Activated CD4-positive, alpha-beta T cell treated with anti-CD3 and anti-CD28 coated beads, Interleukin-2, amount 50 U/mL, for 4 hours (primary cell): ENCODE results near the gene GARIN5B.
"Not testable (repeated sequence)": the region's sequence is repeated elsewhere in the genome, so short reads cannot be mapped to it uniquely, and the experiment has no call there.

Experiments
- DNase-seq, 2 experiments: peaks; one replicate each; pipeline ENCODE4 v3.0.0-alpha.2; 2020

GARIN5B gene

GRCh38 chr19:55346725-55347441 lies 16.2 kb downstream of the GARIN5B start:
- no peak for DNase-seq

GRCh38 chr19:55345818-55346724 lies 17.0 kb downstream of the GARIN5B start:
- no peak for DNase-seq

- no peak for DNase-seq
These were observed 17.8 kb downstream of the GARIN5B start for GRCh38 chr19:55345101-55345817.

GRCh38 chr19:55344444-55344843 lies 18.6 kb downstream of the GARIN5B start:
- no peak for DNase-seq

GRCh38 chr19:55341595-55342531 lies 21.2 kb downstream of the GARIN5B start:
- DNase-seq: no peak

GRCh38 chr19:55341171-55341588 lies 21.9 kb downstream of the GARIN5B start:
- DNase-seq: peak; percentile 43 to 48

- DNase-seq: no peak
These were observed 22.3 kb downstream of the GARIN5B start for GRCh38 chr19:55340784-55341147.

GRCh38 chr19:55339889-55340783 lies 22.9 kb downstream of the GARIN5B start:
- no peak for DNase-seq

GRCh38 chr19:55339105-55339888 lies 23.8 kb downstream of the GARIN5B start, which contains the start of gene KMT5C:
KMT5C (plus strand) TSS chr19:55339876; CDS start chr19:55341937, 2,061 bp downstream.
- DNase-seq: peak; percentile 100

- no peak for DNase-seq
These were observed 27.0 kb downstream of the GARIN5B start for GRCh38 chr19:55336101-55336500.

GRCh38 chr19:55333870-55334269 lies 29.2 kb downstream of the GARIN5B start:
- DNase-seq: no peak

GRCh38 chr19:55329791-55330190 lies 33.3 kb downstream of the GARIN5B start:
- not testable (repeated sequence) for DNase-seq

- DNase-seq: not testable (repeated sequence)
These were observed 34.2 kb downstream of the GARIN5B start for GRCh38 chr19:55328774-55329318.

GRCh38 chr19:55325172-55325571 lies 37.9 kb downstream of the GARIN5B start, which contains the start of gene TMEM150B:
TMEM150B (minus strand) TSS chr19:55325341; CDS start chr19:55321036, 4,305 bp downstream.
- no peak for DNase-seq

- DNase-seq: no peak
These were observed 38.4 kb downstream of the GARIN5B start for GRCh38 chr19:55324662-55325061.

GRCh38 chr19:55322204-55322885 lies 40.7 kb downstream of the GARIN5B start:
- no peak for DNase-seq

- no peak for DNase-seq
These were observed 41.5 kb downstream of the GARIN5B start for GRCh38 chr19:55321466-55322137.

GRCh38 chr19:55320844-55321419 lies 42.1 kb downstream of the GARIN5B start:
- DNase-seq: no peak
